Loucy (cell line): ENCODE data around the gene DNALI1.

ENCODE experiments used
- H2AFZ ChIP-seq: fragments of 200-600 bp; sonication (generic); 2 replicates; pipeline ENCODE4 v1.6.0; 2016; ENCODE audit warnings: antibody characterized with exemption, mild to moderate bottlenecking, low read length, moderate library complexity
- H3F3A ChIP-seq: fragments of 200-600 bp; 2 replicates; pipeline ENCODE4 v1.6.0; 2016; ENCODE audit warnings: antibody characterized with exemption, low read depth, mild to moderate bottlenecking
- H3K27me3 ChIP-seq: fragments of 200-600 bp; sonication (generic); 2 replicates; pipeline ENCODE4 v1.6.1; 2014; ENCODE audit warnings: low read length, mild to moderate bottlenecking; ENCODE audit not compliant: insufficient read depth, poor library complexity, severe bottlenecking
- H3K36me3 ChIP-seq: fragments of 200-600 bp; sonication (generic); 2 replicates; pipeline ENCODE4 v1.6.1; 2016; ENCODE audit warnings: low read length; ENCODE audit not compliant: insufficient read depth
- H3K4me1 ChIP-seq: fragments of 200-600 bp; sonication (generic); 2 replicates; pipeline ENCODE4 v1.5.1; 2014; ENCODE audit warnings: low read length, mild to moderate bottlenecking; ENCODE audit not compliant: insufficient read depth, poor library complexity, severe bottlenecking
- H3K4me2 ChIP-seq: fragments of 200-600 bp; sonication (generic); 2 replicates; pipeline ENCODE4 v1.6.0; 2014; ENCODE audit warnings: antibody characterized with exemption, low read length, low read depth, mild to moderate bottlenecking; ENCODE audit not compliant: poor library complexity, severe bottlenecking
- H3K4me3 ChIP-seq: fragments of 200-600 bp; sonication (generic); 2 replicates; pipeline ENCODE4 v1.5.1; 2014; ENCODE audit warnings: low read length, mild to moderate bottlenecking, mixed read lengths; ENCODE audit not compliant: poor library complexity, severe bottlenecking
- H3K79me2 ChIP-seq: fragments of 200-600 bp; sonication (generic); 2 replicates; pipeline ENCODE4 v1.6.1; 2014; ENCODE audit warnings: low read length; ENCODE audit not compliant: insufficient read depth
- H3K9ac ChIP-seq: fragments of 200-600 bp; sonication (generic); 2 replicates; pipeline ENCODE4 v1.6.0; 2014; ENCODE audit warnings: mild to moderate bottlenecking, low read depth, low read length, moderate library complexity; ENCODE audit not compliant: poor library complexity, severe bottlenecking
- H3K9me2 ChIP-seq: fragments of 200-600 bp; sonication (generic); replicated peaks from 2 replicates; pipeline ENCODE4 v1.6.1; 2016; ENCODE audit warnings: low read depth, low read length, mixed read lengths
- H3K9me3 ChIP-seq: fragments of 200-600 bp; sonication (generic); 2 replicates; pipeline ENCODE4 v1.6.1; 2014; ENCODE audit warnings: mild to moderate bottlenecking, antibody characterized with exemption, low read length, low read depth; ENCODE audit not compliant: insufficient read depth
- H4K20me1 ChIP-seq: fragments of 200-600 bp; sonication (generic); 2 replicates; pipeline ENCODE4 v1.6.0; 2014; ENCODE audit warnings: antibody characterized with exemption, low read length, mild to moderate bottlenecking; ENCODE audit not compliant: insufficient read depth, poor library complexity, severe bottlenecking
- EZH2phosphoT487 ChIP-seq: fragments of 200-600 bp; IDR thresholded peaks from 2 replicates; pipeline ENCODE4 v1.6.1; 2018; ENCODE audit warnings: antibody characterized with exemption, mild to moderate bottlenecking, moderate library complexity, borderline replicate concordance
- TF ChIP-seq, protein P1 (sequence below): fragments of 200-600 bp; sonication (generic); conservative IDR thresholded peaks from 2 replicates; pipeline ENCODE4 v1.5.1; 2014; ENCODE audit warnings: mild to moderate bottlenecking, antibody characterized with exemption, low read length

The DNALI1 gene

DNA sequence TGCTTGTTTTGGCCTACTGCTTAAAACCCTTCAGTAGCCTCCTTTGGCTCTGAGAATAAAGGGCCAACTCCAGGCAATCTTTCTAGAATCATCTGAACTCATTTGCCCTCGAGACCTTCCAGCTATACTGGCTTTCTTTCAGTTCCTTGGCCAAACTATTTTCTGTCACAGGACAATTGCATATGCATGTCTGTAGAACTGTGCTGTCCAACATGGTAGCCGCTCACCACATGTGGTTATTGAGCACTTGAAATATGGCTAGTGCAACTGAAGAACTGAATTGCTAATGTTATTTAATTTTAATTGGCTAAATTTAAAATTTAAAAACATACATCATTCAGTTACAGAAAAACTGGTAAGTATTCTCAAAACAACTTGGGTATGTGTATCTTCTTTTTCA is 53.3 kb downstream of the DNALI1 start:
- no peaks in the 10 kb centered on the region for H3K27me3 ChIP-seq
- TF ChIP-seq, protein P1, sequence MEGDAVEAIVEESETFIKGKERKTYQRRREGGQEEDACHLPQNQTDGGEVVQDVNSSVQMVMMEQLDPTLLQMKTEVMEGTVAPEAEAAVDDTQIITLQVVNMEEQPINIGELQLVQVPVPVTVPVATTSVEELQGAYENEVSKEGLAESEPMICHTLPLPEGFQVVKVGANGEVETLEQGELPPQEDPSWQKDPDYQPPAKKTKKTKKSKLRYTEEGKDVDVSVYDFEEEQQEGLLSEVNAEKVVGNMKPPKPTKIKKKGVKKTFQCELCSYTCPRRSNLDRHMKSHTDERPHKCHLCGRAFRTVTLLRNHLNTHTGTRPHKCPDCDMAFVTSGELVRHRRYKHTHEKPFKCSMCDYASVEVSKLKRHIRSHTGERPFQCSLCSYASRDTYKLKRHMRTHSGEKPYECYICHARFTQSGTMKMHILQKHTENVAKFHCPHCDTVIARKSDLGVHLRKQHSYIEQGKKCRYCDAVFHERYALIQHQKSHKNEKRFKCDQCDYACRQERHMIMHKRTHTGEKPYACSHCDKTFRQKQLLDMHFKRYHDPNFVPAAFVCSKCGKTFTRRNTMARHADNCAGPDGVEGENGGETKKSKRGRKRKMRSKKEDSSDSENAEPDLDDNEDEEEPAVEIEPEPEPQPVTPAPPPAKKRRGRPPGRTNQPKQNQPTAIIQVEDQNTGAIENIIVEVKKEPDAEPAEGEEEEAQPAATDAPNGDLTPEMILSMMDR = no peak
- TF ChIP-seq EZH2phosphoT487 = no peak

DNA sequence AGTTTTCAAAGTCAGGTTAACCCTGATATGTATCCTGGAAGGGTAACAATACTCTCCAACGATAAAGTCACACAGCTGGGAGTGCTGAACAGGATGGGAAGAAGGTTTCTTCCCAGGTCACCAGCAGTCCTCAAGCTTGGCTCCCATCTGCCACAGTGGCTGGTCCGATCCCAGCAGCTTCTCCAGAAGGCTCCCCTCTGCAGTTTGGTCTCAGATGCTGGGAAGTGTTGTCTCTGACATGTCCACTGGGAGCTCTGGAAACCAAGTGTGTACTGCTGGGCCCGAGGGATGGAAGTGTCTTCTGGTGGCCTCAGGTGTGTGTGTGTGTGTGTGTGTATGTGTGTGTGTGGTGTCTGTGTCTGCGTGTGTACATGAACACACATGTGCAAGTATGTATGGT is 55.4 kb downstream of the DNALI1 start:
- no peaks in the 10 kb centered on the region for H3K4me1 ChIP-seq
- H3K9me2 ChIP-seq = no peaks in the 10 kb centered on the region
- no peaks in the 10 kb centered on the region for H4K20me1 ChIP-seq
- H2AFZ ChIP-seq = no peak overlapping the region
- no peak overlapping the region for H3K4me2 ChIP-seq
- no peaks in the 10 kb centered on the region for H3K36me3 ChIP-seq
- TF ChIP-seq, protein P1 = no peak
- no peak for TF ChIP-seq EZH2phosphoT487
- H3K4me3 ChIP-seq = no peak overlapping the region
- H3K9ac ChIP-seq = no peak overlapping the region
- H3F3A ChIP-seq = no peaks in the 10 kb centered on the region
- no peaks in the 10 kb centered on the region for H3K9me3 ChIP-seq
- no peaks in the 10 kb centered on the region for H3K27me3 ChIP-seq
- no peaks in the 10 kb centered on the region for H3K79me2 ChIP-seq

More for the DNA sequence above, 53.3 kb downstream of the DNALI1 start:
- H4K20me1 ChIP-seq = no peaks in the 10 kb centered on the region
- no peaks in the 10 kb centered on the region for H3F3A ChIP-seq
- H3K9ac ChIP-seq = no peak overlapping the region
- H3K4me2 ChIP-seq = no peak overlapping the region
- no peaks in the 10 kb centered on the region for H3K36me3 ChIP-seq
- H2AFZ ChIP-seq = no peak overlapping the region
- H3K9me3 ChIP-seq = no peaks in the 10 kb centered on the region
- H3K4me3 ChIP-seq = no peak overlapping the region
- H3K79me2 ChIP-seq = no peaks in the 10 kb centered on the region
- no peaks in the 10 kb centered on the region for H3K4me1 ChIP-seq
- no peaks in the 10 kb centered on the region for H3K9me2 ChIP-seq

DNA sequence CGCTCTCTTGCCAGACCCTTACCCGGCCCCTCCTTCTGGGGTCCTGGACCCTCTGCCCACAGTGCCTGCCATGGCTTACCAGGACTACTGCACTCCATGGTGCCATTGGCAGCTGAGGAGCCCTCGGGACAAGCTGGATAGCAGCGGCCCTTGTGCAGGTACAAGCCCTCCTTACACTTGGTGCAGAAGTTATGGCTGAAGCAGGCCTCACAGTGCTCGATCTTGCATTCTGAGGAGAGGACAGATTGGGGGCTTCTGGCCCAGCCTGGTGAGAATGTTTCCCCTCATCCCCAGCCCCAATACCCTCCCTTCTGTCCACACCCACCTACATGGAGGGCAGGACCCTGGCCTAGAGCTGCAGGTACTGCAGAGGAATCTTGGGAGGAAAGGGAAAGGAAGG is 57.4 kb downstream of the DNALI1 start:
- Histone ChIP-seq H3K4me3 (no peak overlapping the region), H3K4me2 (no peak overlapping the region), H3K79me2 (no peaks in the 10 kb centered on the region), H3K9me3 (no peaks in the 10 kb centered on the region), H3K9ac (no peak overlapping the region), H3K27me3 (no peaks in the 10 kb centered on the region), H3K4me1 (no peaks in the 10 kb centered on the region), H3F3A (no peaks in the 10 kb centered on the region), H3K36me3 (no peaks in the 10 kb centered on the region), H3K9me2 (no peaks in the 10 kb centered on the region), H4K20me1 (no peaks in the 10 kb centered on the region), H2AFZ (no peak overlapping the region)
- TF ChIP-seq, protein P1 = no peak
- no peak for TF ChIP-seq EZH2phosphoT487
